ENCODE results near the gene PSMD12. TPM values are rescaled to one million over a fixed set of nuclear protein-coding genes. Genes with fewer than 3 reads are reported as not detected.
A peak's percentile ranks its signal among the peaks of the same experiment; 100 is the strongest.

The PSMD12 gene
- total and polyA plus RNA-seq, 9 of the 15 experiments (the other 6 are each of a cell fraction or from before 2014, with no cell fraction given): 36.6 to 150 (median 65.5) TPM

DNA sequence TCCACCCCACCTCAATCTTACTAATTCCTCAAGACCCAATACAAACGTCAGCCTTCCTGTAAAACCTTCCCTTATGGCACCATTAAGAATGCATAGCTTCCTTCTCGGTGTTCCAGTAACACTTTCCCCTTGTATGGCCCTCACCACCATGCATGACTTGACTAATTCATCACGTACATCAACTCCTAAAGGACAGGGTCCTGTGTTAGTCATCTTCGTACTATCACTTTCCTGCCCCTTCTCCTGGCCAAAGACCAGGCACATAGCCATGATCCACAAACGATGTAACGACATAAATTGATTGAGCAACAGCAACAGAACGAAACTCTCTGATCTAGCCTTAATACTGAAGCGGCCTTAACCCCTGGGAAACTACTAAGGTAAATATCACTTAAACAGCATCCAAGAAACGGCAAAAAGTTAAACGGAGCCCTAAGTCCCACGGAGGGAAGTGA, 612 bp downstream of the PSMD12 start (continued):
- TF ChIP-seq KDM1A (IDR thresholded peaks at IDR 0.05): peak; percentile 17 to 20; a peak in 2 of 4 replicates
- TF ChIP-seq NFIC (IDR thresholded peaks at IDR 0.05): peak; percentile 30
- TF ChIP-seq FOS (IDR thresholded peaks at IDR 0.05; ENCODE audit: extremely low read depth, insufficient read length): no peak
- TF ChIP-seq, protein P1, sequence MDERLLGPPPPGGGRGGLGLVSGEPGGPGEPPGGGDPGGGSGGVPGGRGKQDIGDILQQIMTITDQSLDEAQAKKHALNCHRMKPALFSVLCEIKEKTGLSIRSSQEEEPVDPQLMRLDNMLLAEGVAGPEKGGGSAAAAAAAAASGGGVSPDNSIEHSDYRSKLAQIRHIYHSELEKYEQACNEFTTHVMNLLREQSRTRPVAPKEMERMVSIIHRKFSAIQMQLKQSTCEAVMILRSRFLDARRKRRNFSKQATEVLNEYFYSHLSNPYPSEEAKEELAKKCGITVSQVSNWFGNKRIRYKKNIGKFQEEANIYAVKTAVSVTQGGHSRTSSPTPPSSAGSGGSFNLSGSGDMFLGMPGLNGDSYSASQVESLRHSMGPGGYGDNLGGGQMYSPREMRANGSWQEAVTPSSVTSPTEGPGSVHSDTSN (CRISPR knock-in tag; IDR thresholded peaks at IDR 0.05; ENCODE audit: low read depth): no peak
- TF ChIP-seq, protein P1 (tag; conservative IDR thresholded peaks at IDR 0.05; ENCODE audit: low read depth): peak; percentile 29; the same call in 1 of the 2 replicates
- TF ChIP-seq ZBED1 (IDR thresholded peaks at IDR 0.05): no peak
- TF ChIP-seq ZNF668 (CRISPR knock-in tag; IDR thresholded peaks at IDR 0.05): no peak
- peak; percentile 9 for TF ChIP-seq MEIS2 (IDR thresholded peaks at IDR 0.05; ENCODE audit: partially characterized antibody)
- 0 out of 2 replicates have a peak, but pooled peaks have one; percentile 13 for TF ChIP-seq PRMT5 (CRISPR knock-in tag; IDR thresholded peaks at IDR 0.05)
- TF ChIP-seq ZBTB17 (CRISPR knock-in tag; IDR thresholded peaks at IDR 0.05): no peak
- TF ChIP-seq, protein P2, sequence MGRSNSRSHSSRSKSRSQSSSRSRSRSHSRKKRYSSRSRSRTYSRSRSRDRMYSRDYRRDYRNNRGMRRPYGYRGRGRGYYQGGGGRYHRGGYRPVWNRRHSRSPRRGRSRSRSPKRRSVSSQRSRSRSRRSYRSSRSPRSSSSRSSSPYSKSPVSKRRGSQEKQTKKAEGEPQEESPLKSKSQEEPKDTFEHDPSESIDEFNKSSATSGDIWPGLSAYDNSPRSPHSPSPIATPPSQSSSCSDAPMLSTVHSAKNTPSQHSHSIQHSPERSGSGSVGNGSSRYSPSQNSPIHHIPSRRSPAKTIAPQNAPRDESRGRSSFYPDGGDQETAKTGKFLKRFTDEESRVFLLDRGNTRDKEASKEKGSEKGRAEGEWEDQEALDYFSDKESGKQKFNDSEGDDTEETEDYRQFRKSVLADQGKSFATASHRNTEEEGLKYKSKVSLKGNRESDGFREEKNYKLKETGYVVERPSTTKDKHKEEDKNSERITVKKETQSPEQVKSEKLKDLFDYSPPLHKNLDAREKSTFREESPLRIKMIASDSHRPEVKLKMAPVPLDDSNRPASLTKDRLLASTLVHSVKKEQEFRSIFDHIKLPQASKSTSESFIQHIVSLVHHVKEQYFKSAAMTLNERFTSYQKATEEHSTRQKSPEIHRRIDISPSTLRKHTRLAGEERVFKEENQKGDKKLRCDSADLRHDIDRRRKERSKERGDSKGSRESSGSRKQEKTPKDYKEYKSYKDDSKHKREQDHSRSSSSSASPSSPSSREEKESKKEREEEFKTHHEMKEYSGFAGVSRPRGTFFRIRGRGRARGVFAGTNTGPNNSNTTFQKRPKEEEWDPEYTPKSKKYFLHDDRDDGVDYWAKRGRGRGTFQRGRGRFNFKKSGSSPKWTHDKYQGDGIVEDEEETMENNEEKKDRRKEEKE (IDR thresholded peaks at IDR 0.05; ENCODE audit: borderline replicate concordance in 1 of 2, control insufficient read depth in 1 of 2, low read depth in 2 of 2, low read length in 1 of 2): peak in 1 of 2 experiments; percentile 35; a peak in 1 of 4 replicates

Data from K562 (cell line).